Dendritic cell treated with granulocyte-macrophage colony-stimulating factor and Interleukin-4, amounts not matched to agents 40 ng/mL and 50 ng/mL, for 4 days (primary cell): ENCODE data around the gene AMIGO3.
A peak's percentile ranks its signal among the peaks of the same experiment; 100 is the strongest.

Source experiments
- H3K27ac Mint-ChIP-seq: one replicate; pipeline ENCODE4 v1.8.0; 2022; ENCODE audit warnings: mild to moderate bottlenecking, mixed read lengths
- H3K27me3 Mint-ChIP-seq: one replicate; pipeline ENCODE4 v1.8.0; 2022; ENCODE audit warnings: mild to moderate bottlenecking, mixed read lengths
- H3K36me3 Mint-ChIP-seq: one replicate; pipeline ENCODE4 v1.8.0; 2022; ENCODE audit warnings: low read depth, mixed read lengths
- H3K4me1 Mint-ChIP-seq: one replicate; pipeline ENCODE4 v1.8.0; 2022; ENCODE audit warnings: low read depth, mixed read lengths
- H3K4me3 Mint-ChIP-seq: one replicate; pipeline ENCODE4 v1.8.0; 2022; ENCODE audit warnings: mild to moderate bottlenecking, moderate library complexity, mixed read lengths
- H3K9me3 Mint-ChIP-seq: one replicate; pipeline ENCODE4 v1.8.0; 2022; ENCODE audit warnings: mixed read lengths
- intact Hi-C: fragments of 100-400 bp; cut with micrococcal nuclease; formaldehyde crosslinking; loops from one replicate; pipeline ENCODE4 v1.15.0; 2022

The AMIGO3 gene

DNA sequence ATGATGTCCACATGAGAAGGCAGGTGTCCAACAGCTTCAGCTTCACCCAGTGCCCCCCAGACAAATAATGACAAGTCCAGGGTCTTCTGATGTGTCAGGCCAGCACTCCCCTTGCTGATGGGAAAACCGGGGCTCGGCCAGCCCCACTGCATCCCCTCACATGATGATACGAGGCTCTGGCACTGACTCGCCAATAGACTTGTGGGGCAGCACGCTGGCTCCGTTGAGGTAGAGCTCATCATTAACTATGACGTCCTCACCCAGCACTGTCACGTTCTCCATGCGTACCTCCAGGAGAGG is 2.1 kb upstream of the AMIGO3 start:
- no peaks in the 10 kb centered on the region for H3K9me3 Mint-ChIP-seq
- peaks cover 78% of the 10 kb centered on the region for H3K4me1 Mint-ChIP-seq

DNA sequence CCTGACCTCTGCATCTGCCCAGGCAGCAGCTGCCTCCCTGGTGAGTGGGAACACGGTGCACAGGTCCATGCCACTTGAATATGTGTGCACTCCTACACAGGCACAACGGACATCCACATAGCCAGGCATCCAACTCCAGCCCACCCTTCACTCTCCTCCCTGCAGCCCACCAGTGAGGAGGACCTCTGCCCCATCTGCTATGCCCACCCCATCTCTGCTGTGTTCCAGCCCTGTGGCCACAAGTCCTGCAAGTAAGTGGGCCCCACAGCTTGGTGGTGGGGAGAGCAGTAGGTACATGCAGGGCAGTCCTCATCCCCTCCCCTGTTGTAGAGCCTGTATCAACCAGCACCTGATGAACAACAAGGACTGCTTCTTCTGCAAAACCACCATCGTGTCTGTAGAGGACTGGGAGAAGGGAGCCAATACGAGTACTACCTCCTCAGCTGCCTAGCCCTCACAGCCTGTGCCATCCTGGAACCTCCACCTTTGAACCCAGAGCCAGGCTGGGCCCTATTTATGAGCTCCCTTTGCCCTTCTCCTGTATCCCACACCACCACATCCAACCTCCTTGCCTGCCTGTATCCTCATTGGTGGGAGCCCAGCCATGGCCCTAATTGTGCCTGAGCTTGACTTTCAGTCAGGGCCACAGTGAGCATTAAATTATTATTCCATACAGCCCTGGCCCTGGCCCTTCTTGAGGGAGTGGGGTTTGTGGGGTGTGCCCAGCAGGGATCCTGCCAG is 1.5 kb upstream of the AMIGO3 start:
- Mint-ChIP-seq H3K4me3 (no peak overlapping the region), H3K27ac (no peak overlapping the region), H3K36me3 (peaks cover 73% of the 10 kb centered on the region), H3K9me3 (no peaks in the 10 kb centered on the region), H3K27me3 (peaks cover 12% of the 10 kb centered on the region), H3K4me1 (peaks cover 78% of the 10 kb centered on the region)
- intact Hi-C loops = loop anchor here (5.0 to 10.0 kb wide), 2 partner anchors 64 to 699 kb away; partner anchors contain the start of genes IP6K1 and NDUFAF3

More for the DNA sequence above, 2.1 kb upstream of the AMIGO3 start:
- Mint-ChIP-seq H3K27ac (no peak overlapping the region), H3K4me3 (no peak overlapping the region), H3K36me3 (peaks cover 73% of the 10 kb centered on the region), H3K27me3 (peaks cover 12% of the 10 kb centered on the region)
- intact Hi-C loops = loop anchor here (5.0 to 10.0 kb wide), 2 partner anchors 63 to 699 kb away; partner anchors contain the start of genes IP6K1 and NDUFAF3

DNA sequence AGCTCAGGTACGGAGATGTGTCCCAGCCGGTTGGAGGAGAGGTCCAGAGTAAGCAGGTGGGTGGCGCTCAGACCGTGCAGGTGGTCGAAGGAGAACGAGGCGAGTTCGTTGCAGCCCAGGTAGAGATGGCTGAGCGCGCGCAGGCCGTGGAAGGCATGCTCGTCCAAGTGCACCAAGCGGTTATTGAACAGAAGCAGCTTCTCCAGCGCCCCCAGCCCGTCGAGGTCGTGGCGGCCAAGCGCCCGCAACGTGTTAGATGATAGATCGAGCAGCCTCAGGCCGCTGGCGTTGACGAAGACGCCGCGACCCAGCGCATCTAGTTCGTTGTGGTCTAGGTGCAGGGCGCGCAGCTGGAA is 648 bp downstream of the AMIGO3 start:
- no peaks in the 10 kb centered on the region for H3K9me3 Mint-ChIP-seq
- H3K27ac Mint-ChIP-seq = peak overlapping the region; percentile 80
- peaks cover 59% of the 10 kb centered on the region for H3K4me1 Mint-ChIP-seq
- intact Hi-C loops = no loop called here
- H3K27me3 Mint-ChIP-seq = peaks cover 12% of the 10 kb centered on the region
- peak overlapping the region; percentile 76 for H3K4me3 Mint-ChIP-seq
- peaks cover 80% of the 10 kb centered on the region for H3K36me3 Mint-ChIP-seq

DNA sequence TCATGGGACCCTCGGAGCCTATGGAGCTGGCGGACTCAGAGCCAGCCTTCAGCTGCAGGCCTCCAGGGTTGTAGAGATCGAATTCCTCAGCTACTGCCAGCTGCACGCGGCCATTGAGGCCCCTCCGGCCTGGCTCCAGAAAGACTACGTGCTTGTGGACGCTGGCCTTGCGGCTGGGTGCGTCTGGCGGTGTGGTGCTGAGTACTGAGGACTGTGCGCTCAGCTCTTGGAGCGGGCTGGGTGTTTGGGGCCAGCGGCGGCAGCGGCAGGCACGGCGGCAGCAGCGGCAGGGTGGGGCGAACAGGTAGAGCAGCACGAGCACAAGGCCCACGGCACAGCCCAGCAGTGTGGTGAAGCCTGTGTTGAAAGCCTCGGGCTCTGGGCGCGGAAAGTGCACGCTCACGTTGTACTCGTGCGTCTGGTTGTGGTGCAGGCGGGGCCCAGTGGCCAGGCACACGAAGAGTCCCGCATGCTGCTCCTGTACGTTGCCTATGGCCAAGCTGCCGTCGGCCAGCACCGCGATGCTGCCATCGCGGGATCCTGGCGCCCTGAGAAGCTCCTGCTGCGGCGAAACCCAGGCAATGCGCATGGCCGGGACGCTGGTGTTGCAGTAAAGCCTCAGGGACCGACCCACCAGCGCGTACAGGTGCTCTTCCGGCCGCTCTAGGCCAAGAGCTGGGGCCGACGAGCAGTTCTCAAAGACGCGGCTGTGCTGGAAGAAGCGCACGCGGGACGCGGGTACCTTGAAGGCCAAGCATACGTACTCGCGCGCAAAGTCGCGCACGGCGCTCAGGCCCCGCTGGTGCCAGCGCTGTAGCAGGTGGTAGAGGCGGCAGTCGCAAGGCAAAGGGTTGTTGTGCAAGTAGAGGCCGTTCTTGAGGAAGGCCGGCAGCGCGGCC is 1.3 kb downstream of the AMIGO3 start:
- intact Hi-C loops = no loop called here
- H3K4me1 Mint-ChIP-seq = peaks cover 57% of the 10 kb centered on the region
- no peak overlapping the region for H3K27ac Mint-ChIP-seq
- H3K9me3 Mint-ChIP-seq = no peaks in the 10 kb centered on the region
- H3K4me3 Mint-ChIP-seq = peak overlapping the region; percentile 76
- H3K36me3 Mint-ChIP-seq = peaks cover 74% of the 10 kb centered on the region
- peaks cover 12% of the 10 kb centered on the region for H3K27me3 Mint-ChIP-seq

DNA sequence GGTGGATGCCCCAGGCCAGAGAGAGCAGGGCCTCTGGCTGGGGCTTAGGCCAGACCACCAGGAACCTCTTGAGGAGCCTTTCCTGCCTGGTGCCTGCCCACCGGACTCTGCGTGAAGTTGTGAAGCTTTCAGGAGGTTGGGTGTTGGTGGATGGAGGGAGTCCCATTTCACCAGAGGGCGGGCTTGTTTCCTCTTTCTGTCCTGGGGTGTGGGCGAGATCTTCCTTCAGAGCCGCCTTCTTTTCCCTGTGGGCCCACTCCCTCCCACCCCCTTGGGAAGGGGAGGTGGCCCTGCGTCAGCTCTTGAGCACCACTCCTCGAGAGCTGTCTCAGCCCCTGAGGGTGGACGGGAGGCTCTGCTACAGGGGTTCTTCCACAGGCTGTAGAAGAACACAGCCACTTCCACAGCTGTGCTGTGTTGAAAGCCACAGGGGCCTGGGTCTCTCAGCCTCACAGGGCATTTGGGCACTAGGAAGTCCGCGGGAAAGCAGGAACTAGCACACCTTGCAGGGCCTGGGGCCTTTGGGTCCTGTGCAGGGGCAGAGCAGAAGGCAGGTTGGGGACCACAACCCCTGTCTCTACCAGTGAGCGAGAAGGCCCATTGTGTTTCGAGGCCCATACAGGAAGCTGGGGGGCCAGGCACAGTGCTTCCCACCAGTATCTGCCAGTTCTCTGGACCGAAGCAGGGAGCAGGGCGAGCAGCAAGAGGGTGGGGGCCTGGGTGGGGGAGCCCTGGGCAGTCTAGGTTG is 2.1 kb downstream of the AMIGO3 start:
- intact Hi-C loops = no loop called here

DNA sequence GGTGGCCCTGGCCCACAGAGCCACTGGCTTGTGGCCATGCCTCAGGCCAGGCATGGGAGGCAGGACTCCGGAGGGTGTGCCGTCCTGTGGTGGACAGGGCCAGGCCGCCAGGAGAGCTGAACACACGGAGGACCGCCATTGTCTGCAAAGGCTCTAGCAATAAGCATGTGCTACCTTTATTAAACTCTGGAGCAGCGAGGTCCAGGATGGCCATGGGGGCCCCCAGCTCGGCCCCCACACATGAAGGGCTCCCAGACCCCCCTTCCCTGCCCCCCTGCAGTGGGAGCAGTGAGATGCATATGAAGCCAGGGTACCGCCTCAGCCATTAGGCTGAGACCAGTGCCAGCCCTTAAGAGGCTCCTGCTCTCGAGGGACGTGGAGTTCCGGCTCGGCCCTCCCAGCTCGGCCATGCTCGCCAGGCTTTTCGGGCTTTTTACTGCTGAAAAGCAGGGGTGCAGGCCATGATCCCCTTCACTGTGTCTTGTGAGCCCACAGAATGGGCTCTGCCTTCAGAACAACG is 2.7 kb downstream of the AMIGO3 start:
- H3K4me3 Mint-ChIP-seq = no peak overlapping the region

More for the DNA sequence above, 2.1 kb downstream of the AMIGO3 start:
- Mint-ChIP-seq H3K36me3 (peaks cover 71% of the 10 kb centered on the region), H3K4me1 (peaks cover 56% of the 10 kb centered on the region), H3K9me3 (no peaks in the 10 kb centered on the region), H3K4me3 (no peak overlapping the region), H3K27ac (peak overlapping the region; percentile 45), H3K27me3 (peaks cover 12% of the 10 kb centered on the region)

DNA sequence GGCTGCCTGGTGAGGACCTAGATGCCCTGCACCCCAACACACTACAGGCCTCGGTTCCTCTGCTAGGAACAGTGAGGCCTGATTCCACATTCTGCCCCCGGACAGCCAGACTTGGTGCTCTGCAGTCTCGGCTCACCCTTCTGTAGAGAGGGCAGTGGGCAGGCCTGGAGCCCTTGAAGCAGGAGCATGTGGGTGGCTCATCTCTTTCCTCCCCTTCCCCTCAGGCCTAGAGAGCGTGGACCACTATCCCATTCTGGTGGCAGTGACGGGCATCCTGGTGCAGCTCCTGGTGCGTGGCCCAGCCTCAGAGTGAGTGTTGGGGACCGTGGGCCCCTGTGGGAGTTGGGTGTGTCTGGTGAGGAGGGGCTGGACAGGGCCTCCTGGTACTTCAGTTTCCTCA is 3.3 kb downstream of the AMIGO3 start:
- no peak overlapping the region for H3K27ac Mint-ChIP-seq

More for the DNA sequence above, 2.7 kb downstream of the AMIGO3 start:
- Mint-ChIP-seq H3K9me3 (no peaks in the 10 kb centered on the region), H3K27me3 (peaks cover 12% of the 10 kb centered on the region), H3K27ac (no peak overlapping the region), H3K36me3 (peaks cover 71% of the 10 kb centered on the region), H3K4me1 (peaks cover 56% of the 10 kb centered on the region)
- intact Hi-C loops = no loop called here

DNA sequence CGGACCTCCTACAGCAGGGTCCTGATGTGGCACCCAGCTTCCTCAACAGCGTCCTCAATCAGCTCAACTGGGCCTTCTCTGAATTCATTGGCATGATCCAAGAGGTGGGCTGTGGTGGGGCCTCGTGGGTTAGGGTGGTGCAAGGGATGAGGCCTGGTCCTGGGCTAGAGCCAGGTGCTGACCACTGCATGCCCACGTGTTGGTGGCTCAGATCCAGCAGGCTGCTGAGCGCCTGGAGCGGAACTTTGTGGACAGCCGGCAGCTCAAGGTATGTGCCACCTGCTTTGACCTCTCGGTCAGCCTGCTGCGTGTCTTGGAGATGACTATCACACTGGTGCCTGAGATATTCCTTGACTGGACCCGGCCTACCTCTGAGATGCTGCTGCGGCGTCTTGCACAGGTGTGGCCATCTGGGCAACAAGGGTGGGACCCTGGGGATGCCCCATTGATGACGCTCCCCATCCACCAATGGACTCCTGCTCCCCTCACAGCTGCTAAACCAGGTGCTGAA is 3.8 kb downstream of the AMIGO3 start:
- H3K36me3 Mint-ChIP-seq = peaks cover 70% of the 10 kb centered on the region
- no peak overlapping the region for H3K27ac Mint-ChIP-seq
- H3K4me3 Mint-ChIP-seq = no peak overlapping the region
- peaks cover 12% of the 10 kb centered on the region for H3K27me3 Mint-ChIP-seq
- no peaks in the 10 kb centered on the region for H3K9me3 Mint-ChIP-seq
- intact Hi-C loops = no loop called here
- peaks cover 47% of the 10 kb centered on the region for H3K4me1 Mint-ChIP-seq

More for the DNA sequence above, 3.3 kb downstream of the AMIGO3 start:
- no peak overlapping the region for H3K4me3 Mint-ChIP-seq
- peaks cover 12% of the 10 kb centered on the region for H3K27me3 Mint-ChIP-seq
- peaks cover 71% of the 10 kb centered on the region for H3K36me3 Mint-ChIP-seq
- no peaks in the 10 kb centered on the region for H3K9me3 Mint-ChIP-seq
- H3K4me1 Mint-ChIP-seq = peaks cover 52% of the 10 kb centered on the region
- intact Hi-C loops = no loop called here

DNA sequence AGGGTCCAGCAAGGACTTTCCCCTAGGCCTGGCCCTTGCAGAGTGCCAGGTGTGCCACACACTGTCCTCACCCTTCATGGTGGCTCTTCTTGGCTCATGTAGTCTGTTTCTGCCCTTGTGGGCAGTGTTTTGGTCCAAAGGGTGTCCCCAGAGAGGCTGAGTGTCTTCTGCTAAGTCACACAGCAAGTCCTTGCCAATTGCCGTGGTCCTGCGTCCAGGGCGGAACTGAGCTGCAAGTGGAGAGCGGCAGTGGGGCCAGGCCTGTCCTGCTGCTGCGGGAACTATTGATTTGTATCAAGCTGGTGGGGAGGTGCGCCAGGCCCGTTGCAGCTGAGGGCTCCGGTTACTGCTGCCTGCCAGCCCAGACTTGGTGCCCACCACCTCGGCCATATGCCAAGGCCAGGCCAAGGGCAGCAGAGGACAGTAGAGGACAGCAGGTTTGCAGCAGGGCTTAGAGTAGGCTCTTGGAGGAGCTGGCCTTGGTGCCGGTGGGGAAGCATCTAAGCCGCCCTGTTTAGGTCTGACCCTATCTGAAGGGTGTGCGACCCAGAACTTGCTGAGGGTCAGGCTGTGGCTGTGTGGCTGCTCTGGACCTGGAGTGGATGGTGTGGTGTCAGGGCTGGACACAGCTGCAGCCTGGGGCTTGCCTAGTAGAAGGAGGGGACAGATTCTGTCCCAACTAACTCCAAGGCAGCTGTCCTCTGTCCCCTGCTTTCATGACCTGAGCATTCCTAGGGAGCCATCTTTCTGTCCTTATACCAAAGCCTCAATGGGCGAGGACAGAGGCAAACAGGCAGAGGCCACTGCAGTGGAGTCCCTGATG is 4.5 kb downstream of the AMIGO3 start:
- intact Hi-C loops = no loop called here
- no peaks in the 10 kb centered on the region for H3K9me3 Mint-ChIP-seq
- peaks cover 62% of the 10 kb centered on the region for H3K36me3 Mint-ChIP-seq
- H3K27me3 Mint-ChIP-seq = peaks cover 12% of the 10 kb centered on the region
- H3K4me1 Mint-ChIP-seq = peaks cover 41% of the 10 kb centered on the region
- H3K27ac Mint-ChIP-seq = no peak overlapping the region
- no peak overlapping the region for H3K4me3 Mint-ChIP-seq

DNA sequence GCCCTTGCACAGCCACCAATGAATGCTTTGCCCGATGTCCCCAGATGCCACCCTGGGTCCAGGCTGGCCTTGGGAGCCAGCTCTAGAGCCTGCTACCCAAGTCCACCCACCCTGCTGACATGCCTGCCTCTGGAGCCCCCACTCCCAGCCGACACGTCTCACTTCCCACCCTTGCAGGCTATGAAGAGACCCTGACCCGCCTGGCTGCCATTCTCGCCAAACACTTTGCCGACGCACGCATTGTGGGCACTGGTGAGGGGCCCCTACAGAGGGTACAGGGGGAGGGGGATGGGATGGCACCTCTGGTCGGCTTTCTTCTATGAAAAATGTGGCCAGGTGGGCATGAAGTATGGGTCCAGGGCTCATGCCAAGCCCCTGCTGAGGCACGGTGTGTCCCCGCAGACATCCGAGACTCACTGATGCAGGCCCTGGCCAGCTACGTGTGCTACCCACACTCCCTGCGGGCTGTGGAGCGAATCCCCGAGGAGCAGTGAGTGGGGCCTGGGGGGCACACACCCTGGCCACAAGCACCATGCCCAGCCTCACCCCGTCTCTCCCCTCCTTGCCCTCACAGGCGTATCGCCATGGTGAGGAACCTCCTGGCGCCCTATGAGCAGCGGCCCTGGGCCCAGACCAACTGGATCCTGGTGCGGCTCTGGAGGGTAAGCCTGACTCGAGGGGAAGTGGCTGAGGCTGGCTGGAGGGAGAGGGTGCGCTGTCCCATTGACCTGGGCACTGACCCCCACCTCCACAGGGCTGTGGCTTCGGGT is 6.0 kb downstream of the AMIGO3 start:
- H3K27me3 Mint-ChIP-seq = peaks cover 7% of the 10 kb centered on the region
- H3K4me1 Mint-ChIP-seq = peaks cover 27% of the 10 kb centered on the region
- H3K36me3 Mint-ChIP-seq = peaks cover 59% of the 10 kb centered on the region
- H3K27ac Mint-ChIP-seq = no peak overlapping the region
- H3K9me3 Mint-ChIP-seq = no peaks in the 10 kb centered on the region
- no peak overlapping the region for H3K4me3 Mint-ChIP-seq
- intact Hi-C loops = no loop called here

DNA sequence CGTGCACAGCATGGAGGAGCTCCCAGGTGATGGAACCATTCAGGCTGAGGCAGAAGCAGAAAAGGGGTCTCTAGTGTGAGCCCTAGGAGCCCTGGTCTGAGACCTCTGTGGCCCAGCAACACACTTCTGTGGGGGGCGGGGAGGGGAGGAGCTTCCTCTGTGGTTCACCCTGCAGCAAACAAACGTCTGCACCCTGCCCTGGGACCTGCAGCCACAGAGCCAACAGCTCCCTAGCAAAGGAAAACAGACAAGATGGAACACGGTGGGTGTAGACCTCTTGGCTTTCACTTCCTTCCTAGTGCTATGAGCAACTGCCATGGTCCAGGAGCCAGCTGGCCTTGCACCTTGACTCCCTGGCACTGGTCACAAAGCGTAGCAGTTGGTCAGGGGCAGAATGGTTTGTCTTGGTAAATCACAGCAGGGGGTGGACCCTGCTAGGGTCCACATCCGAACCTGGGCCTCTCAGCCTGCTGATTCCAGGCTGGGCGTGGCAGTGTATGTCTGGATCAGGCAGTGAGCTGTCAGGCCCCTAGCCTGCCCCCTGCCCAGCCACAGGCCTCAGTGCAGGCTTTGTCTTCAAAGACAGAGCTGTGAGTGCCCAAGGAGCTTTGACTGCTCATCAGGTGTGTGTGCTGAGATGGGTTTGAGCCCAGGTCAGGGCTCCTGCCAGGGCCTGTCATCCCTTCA is 6.7 kb downstream of the AMIGO3 start:
- Mint-ChIP-seq H3K9me3 (no peaks in the 10 kb centered on the region), H3K27ac (peak overlapping the region; percentile 14), H3K4me3 (no peak overlapping the region), H3K27me3 (peaks cover 3% of the 10 kb centered on the region), H3K36me3 (peaks cover 59% of the 10 kb centered on the region), H3K4me1 (peaks cover 24% of the 10 kb centered on the region)
- intact Hi-C loops = no loop called here

DNA sequence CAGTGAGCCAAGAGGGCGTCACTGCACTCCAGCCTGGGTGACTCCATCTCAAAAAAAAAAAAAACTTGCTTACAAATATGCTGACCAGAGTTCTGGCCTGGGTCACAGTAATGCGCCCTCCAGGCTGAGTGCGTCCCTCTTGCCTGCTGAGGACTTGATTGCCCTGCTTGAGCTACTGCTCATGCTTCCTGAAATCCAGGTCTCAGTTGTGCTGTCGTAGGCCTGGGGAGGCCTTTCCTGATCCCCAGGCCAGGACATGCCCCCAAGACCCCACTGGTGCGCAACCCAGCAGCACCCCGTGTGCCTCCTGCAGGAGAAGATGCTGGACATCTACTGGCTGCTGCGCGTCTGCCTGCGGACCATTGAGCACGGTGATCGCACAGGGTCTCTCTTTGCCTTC is 7.3 kb downstream of the AMIGO3 start:
- no peak overlapping the region for H3K4me3 Mint-ChIP-seq
- H3K36me3 Mint-ChIP-seq = peaks cover 64% of the 10 kb centered on the region
- no peaks in the 10 kb centered on the region for H3K27me3 Mint-ChIP-seq
- H3K27ac Mint-ChIP-seq = no peak overlapping the region
- no peaks in the 10 kb centered on the region for H3K9me3 Mint-ChIP-seq
- H3K4me1 Mint-ChIP-seq = peaks cover 18% of the 10 kb centered on the region
- intact Hi-C loops = no loop called here
